Testis (tissue), 2 donors: ENCODE measurements around the gene SHB.

Source experiments
- POLR2A ChIP-seq: fragments of 450-650 bp; IDR thresholded peaks from one replicate; pipeline ENCODE4 v1.6.1; 2017; ENCODE audit warnings: antibody characterized with exemption, mild to moderate bottlenecking, moderate library complexity
- TF ChIP-seq, protein P1 (sequence below), 3 experiments: fragments of 450-650 bp in 2 of 3; fragments of 200-600 bp in 1 of 3; sonication (generic) in 1 of 3; IDR thresholded peaks; one replicate each; pipeline ENCODE4 v1.5.1; 2016 to 2019; ENCODE audit warnings: antibody characterized with exemption in 3 of 3, mild to moderate bottlenecking in 2 of 3, moderate library complexity in 1 of 3

GRCh38 chr9:38089387-38090165, 20.5 kb upstream of the SHB start:
- TF ChIP-seq, protein P1, sequence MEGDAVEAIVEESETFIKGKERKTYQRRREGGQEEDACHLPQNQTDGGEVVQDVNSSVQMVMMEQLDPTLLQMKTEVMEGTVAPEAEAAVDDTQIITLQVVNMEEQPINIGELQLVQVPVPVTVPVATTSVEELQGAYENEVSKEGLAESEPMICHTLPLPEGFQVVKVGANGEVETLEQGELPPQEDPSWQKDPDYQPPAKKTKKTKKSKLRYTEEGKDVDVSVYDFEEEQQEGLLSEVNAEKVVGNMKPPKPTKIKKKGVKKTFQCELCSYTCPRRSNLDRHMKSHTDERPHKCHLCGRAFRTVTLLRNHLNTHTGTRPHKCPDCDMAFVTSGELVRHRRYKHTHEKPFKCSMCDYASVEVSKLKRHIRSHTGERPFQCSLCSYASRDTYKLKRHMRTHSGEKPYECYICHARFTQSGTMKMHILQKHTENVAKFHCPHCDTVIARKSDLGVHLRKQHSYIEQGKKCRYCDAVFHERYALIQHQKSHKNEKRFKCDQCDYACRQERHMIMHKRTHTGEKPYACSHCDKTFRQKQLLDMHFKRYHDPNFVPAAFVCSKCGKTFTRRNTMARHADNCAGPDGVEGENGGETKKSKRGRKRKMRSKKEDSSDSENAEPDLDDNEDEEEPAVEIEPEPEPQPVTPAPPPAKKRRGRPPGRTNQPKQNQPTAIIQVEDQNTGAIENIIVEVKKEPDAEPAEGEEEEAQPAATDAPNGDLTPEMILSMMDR (IDR thresholded peaks at IDR 0.05): no peak
- no peak for TF ChIP-seq POLR2A
